OCI-LY3 (cell line): ENCODE data around the gene GALNS.

Source experiments
- H2AFZ ChIP-seq: fragments of 200-600, 300-600 bp; shearing (Covaris generic); 2 replicates; pipeline ENCODE4 v1.6.0; 2014; ENCODE audit warnings: antibody characterized with exemption, low read depth, low read length
- H3K27ac ChIP-seq: fragments of 200-600, 300-600 bp; sonication (generic); 2 replicates; pipeline ENCODE4 v1.5.1; 2014; ENCODE audit warnings: mild to moderate bottlenecking, low read length, moderate library complexity, mixed read lengths
- H3K27me3 ChIP-seq: fragments of 200-600, 300-600 bp; sonication (generic); 2 replicates; pipeline ENCODE4 v1.6.1; 2014; ENCODE audit warnings: low read depth, low read length, mixed read lengths
- H3K36me3 ChIP-seq: fragments of 200-600, 300-600 bp; sonication (generic); replicated peaks from 2 replicates; pipeline ENCODE3; 2014; ENCODE audit warnings: low read depth, low read length, mixed read lengths
- H3K4me1 ChIP-seq: fragments of 300-600, 200-600 bp; sonication (generic); 2 replicates; pipeline ENCODE4 v1.6.1; 2014; ENCODE audit warnings: low read length, mixed read lengths
- H3K4me2 ChIP-seq: fragments of 200-600, 300-600 bp; sonication (generic); 2 replicates; pipeline ENCODE4 v1.6.1; 2014; ENCODE audit warnings: low read length, mixed read lengths
- H3K4me3 ChIP-seq: fragments of 300-600, 200-600 bp; sonication (generic); 2 replicates; pipeline ENCODE4 v1.5.1; 2014; ENCODE audit warnings: antibody characterized with exemption, mild to moderate bottlenecking, low read length, moderate library complexity
- H3K79me2 ChIP-seq: fragments of 300-600, 200-600 bp; shearing (Covaris generic); 2 replicates; pipeline ENCODE4 v1.6.1; 2014; ENCODE audit warnings: mild to moderate bottlenecking, low read length, mixed read lengths
- H3K9ac ChIP-seq: fragments of 300-600, 200-600 bp; shearing (Covaris generic); 2 replicates; pipeline ENCODE4 v1.6.0; 2014; ENCODE audit warnings: mild to moderate bottlenecking, low read length, moderate library complexity
- H3K9me3 ChIP-seq: fragments of 200-600, 300-600 bp; shearing (Covaris generic); 2 replicates; pipeline ENCODE4 v1.6.1; 2014; ENCODE audit warnings: low read length, mixed read lengths; ENCODE audit not compliant: insufficient read depth
- H4K20me1 ChIP-seq: fragments of 200-600, 300-600 bp; sonication (generic); 2 replicates; pipeline ENCODE4 v1.6.1; 2016; ENCODE audit warnings: low read length, mixed read lengths; ENCODE audit not compliant: insufficient read depth
- CTCF ChIP-seq: fragments of 200-600, 300-600 bp; sonication (generic); IDR thresholded peaks from 2 replicates; pipeline ENCODE4 v1.5.1; 2014; ENCODE audit warnings: antibody characterized with exemption, low read length, low read depth
- EZH2phosphoT487 ChIP-seq: fragments of 200-600 bp; shearing (Covaris generic); IDR thresholded peaks from 2 replicates; pipeline ENCODE4 v1.6.1; 2018; ENCODE audit warnings: antibody characterized with exemption, mixed run types, low read depth

GALNS gene

DNA sequence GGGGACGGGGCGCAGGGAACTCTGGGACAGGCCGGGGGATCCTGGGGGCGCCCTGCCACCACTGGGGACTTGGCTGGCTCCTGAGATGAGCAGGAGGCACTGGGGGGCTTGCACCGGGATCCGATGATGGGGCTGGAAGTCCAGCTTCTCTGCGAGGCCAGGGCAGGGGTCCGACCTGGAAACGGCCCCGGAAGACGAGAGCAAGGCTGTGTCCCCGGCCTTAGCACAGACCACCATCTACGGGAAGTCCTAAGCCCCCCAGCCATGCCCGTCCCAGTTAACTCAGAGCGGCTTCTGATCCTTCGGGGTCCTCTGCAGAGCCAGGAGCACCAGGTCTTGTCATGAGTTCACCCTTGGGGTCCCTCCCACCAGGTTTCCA lies 52.6 kb downstream of the GALNS start:
- H3K4me2 ChIP-seq = peak overlapping the region; percentile 61
- peaks cover 30% of the 10 kb centered on the region for H3K79me2 ChIP-seq
- H3K27ac ChIP-seq = peak overlapping the region; percentile 77
- peaks cover 13% of the 10 kb centered on the region; the same call in 1 of the 2 replicates for H3K4me1 ChIP-seq
- H4K20me1 ChIP-seq = peaks cover 15% of the 10 kb centered on the region
- H3K36me3 ChIP-seq = peaks cover 46% of the 10 kb centered on the region
- H3K9me3 ChIP-seq = no peaks in the 10 kb centered on the region
- H2AFZ ChIP-seq = no peak overlapping the region
- TF ChIP-seq EZH2phosphoT487 (no peak), CTCF (no peak)
- H3K27me3 ChIP-seq = no peaks in the 10 kb centered on the region
- peak overlapping the region; percentile 78 for H3K4me3 ChIP-seq
- peak overlapping the region; percentile 78 for H3K9ac ChIP-seq

GRCh38 chr16:88803264-88803987 lies 53.3 kb downstream of the GALNS start, which contains the start of gene CDT1:
TSS of gene CDT1 (plus strand) at chr16:88803789. CDS start at chr16:88803832, 43 bp downstream.
- peak within 1 kb of the TSS; percentile 94 for H3K4me2 ChIP-seq
- peaks cover 30% of the 10 kb centered on the region for H3K79me2 ChIP-seq
- no peaks in the 10 kb centered on the region for H3K9me3 ChIP-seq
- peak within 1 kb of the TSS; percentile 83 for H3K9ac ChIP-seq
- H3K27ac ChIP-seq = peak within 1 kb of the TSS; percentile 77
- peaks cover 43% of the 10 kb centered on the region for H3K36me3 ChIP-seq
- peak within 1 kb of the TSS; percentile 78 for H3K4me3 ChIP-seq
- no peaks in the 10 kb centered on the region for H3K27me3 ChIP-seq
- peaks cover 13% of the 10 kb centered on the region; the same call in 1 of the 2 replicates for H3K4me1 ChIP-seq
- no peak for TF ChIP-seq EZH2phosphoT487
- no peak for TF ChIP-seq CTCF
- peaks cover 13% of the 10 kb centered on the region for H4K20me1 ChIP-seq
- H2AFZ ChIP-seq = no peak within 1 kb of the TSS

GRCh38 chr16:88800277-88800592 lies 56.5 kb downstream of the GALNS start:
- Histone ChIP-seq H3K4me1 (peaks cover 13% of the 10 kb centered on the region; the same call in 1 of the 2 replicates), H3K9me3 (no peaks in the 10 kb centered on the region), H3K27ac (no peak overlapping the region), H3K9ac (no peak overlapping the region), H3K36me3 (peaks cover 16% of the 10 kb centered on the region), H3K27me3 (no peaks in the 10 kb centered on the region), H3K79me2 (peaks cover 17% of the 10 kb centered on the region), H3K4me2 (no peak overlapping the region), H2AFZ (no peak overlapping the region), H3K4me3 (no peak overlapping the region), H4K20me1 (peaks cover 6% of the 10 kb centered on the region)
- no peak for TF ChIP-seq EZH2phosphoT487
- TF ChIP-seq CTCF = no peak

- H3K9me3 ChIP-seq = no peaks in the 10 kb centered on the region
- no peak overlapping the region for H3K27ac ChIP-seq
- H3K4me2 ChIP-seq = no peak overlapping the region
- peaks cover 1% of the 10 kb centered on the region for H4K20me1 ChIP-seq
- no peaks in the 10 kb centered on the region for H3K27me3 ChIP-seq
- H2AFZ ChIP-seq = no peak overlapping the region
- peaks cover 12% of the 10 kb centered on the region for H3K36me3 ChIP-seq
- H3K79me2 ChIP-seq = peaks cover 11% of the 10 kb centered on the region
- H3K4me1 ChIP-seq = peaks cover 8% of the 10 kb centered on the region; the same call in 1 of the 2 replicates
- no peak overlapping the region for H3K9ac ChIP-seq
- TF ChIP-seq CTCF = no peak
- TF ChIP-seq EZH2phosphoT487 = no peak
- no peak overlapping the region for H3K4me3 ChIP-seq
These were observed 57.0 kb downstream of the GALNS start for GRCh38 chr16:88799569-88800276.
